Measurements from ENCODE around the gene ZSCAN30.

The ZSCAN30 gene

GRCh38 chr18:35247412-35248249 lies 42.4 kb downstream of the ZSCAN30 start:
- no peak overlapping the region for H3K4me3 ChIP-seq (ENCODE audit: low read depth, low read length)
- no peak for DNase-seq (ENCODE audit: low read depth)
- no peak for TF ChIP-seq CTCF (IDR thresholded peaks at IDR 0.05; ENCODE audit: control insufficient read depth, extremely low read depth, insufficient read depth)

GRCh38 chr18:35246831-35247230 lies 43.2 kb downstream of the ZSCAN30 start:
- H3K4me3 ChIP-seq (ENCODE audit: low read depth, low read length), result no peak overlapping the region
- no peak for TF ChIP-seq CTCF (IDR thresholded peaks at IDR 0.05; ENCODE audit: control insufficient read depth, extremely low read depth, insufficient read depth)
- DNase-seq (ENCODE audit: low read depth), result no peak

GRCh38 chr18:35245719-35246317 lies 44.2 kb downstream of the ZSCAN30 start:
- TF ChIP-seq CTCF (IDR thresholded peaks at IDR 0.05; ENCODE audit: control insufficient read depth, extremely low read depth, insufficient read depth), result no peak
- DNase-seq (ENCODE audit: low read depth), result no peak
- H3K4me3 ChIP-seq (ENCODE audit: low read depth, low read length), result no peak overlapping the region

GRCh38 chr18:35244671-35245070 lies 45.4 kb downstream of the ZSCAN30 start:
- no peak overlapping the region for H3K4me3 ChIP-seq (ENCODE audit: low read depth, low read length)
- no peak for TF ChIP-seq CTCF (IDR thresholded peaks at IDR 0.05; ENCODE audit: control insufficient read depth, extremely low read depth, insufficient read depth)
- no peak for DNase-seq (ENCODE audit: low read depth)

- TF ChIP-seq CTCF (IDR thresholded peaks at IDR 0.05; ENCODE audit: control insufficient read depth, extremely low read depth, insufficient read depth), result no peak
- DNase-seq (ENCODE audit: low read depth), result no peak
- H3K4me3 ChIP-seq (ENCODE audit: low read depth, low read length), result peak overlapping the region; percentile 75
These were observed 47.6 kb downstream of the ZSCAN30 start for GRCh38 chr18:35242426-35242825.

GRCh38 chr18:35241448-35241804 lies 48.6 kb downstream of the ZSCAN30 start:
- peak overlapping the region; percentile 75 for H3K4me3 ChIP-seq (ENCODE audit: low read depth, low read length)
- TF ChIP-seq CTCF (IDR thresholded peaks at IDR 0.05; ENCODE audit: control insufficient read depth, extremely low read depth, insufficient read depth), result no peak
- DNase-seq (ENCODE audit: low read depth), result no peak
